ENCODE data around the gene TTC39C.
"Not testable (repeated sequence)": the region's sequence is repeated elsewhere in the genome, so short reads cannot be mapped to it uniquely, and the experiment has no call there.

- TF ChIP-seq, protein P1, sequence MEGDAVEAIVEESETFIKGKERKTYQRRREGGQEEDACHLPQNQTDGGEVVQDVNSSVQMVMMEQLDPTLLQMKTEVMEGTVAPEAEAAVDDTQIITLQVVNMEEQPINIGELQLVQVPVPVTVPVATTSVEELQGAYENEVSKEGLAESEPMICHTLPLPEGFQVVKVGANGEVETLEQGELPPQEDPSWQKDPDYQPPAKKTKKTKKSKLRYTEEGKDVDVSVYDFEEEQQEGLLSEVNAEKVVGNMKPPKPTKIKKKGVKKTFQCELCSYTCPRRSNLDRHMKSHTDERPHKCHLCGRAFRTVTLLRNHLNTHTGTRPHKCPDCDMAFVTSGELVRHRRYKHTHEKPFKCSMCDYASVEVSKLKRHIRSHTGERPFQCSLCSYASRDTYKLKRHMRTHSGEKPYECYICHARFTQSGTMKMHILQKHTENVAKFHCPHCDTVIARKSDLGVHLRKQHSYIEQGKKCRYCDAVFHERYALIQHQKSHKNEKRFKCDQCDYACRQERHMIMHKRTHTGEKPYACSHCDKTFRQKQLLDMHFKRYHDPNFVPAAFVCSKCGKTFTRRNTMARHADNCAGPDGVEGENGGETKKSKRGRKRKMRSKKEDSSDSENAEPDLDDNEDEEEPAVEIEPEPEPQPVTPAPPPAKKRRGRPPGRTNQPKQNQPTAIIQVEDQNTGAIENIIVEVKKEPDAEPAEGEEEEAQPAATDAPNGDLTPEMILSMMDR (conservative IDR thresholded peaks at IDR 0.05; ENCODE audit: low read length) = not testable (repeated sequence)
- not testable (repeated sequence) for TF ChIP-seq EZH2phosphoT487 (IDR thresholded peaks at IDR 0.05; ENCODE audit: borderline replicate concordance, low read depth, low read length)
Measured at GRCh38 chr18:24059385-24059784, 44.8 kb downstream of the TTC39C start.
